ENCODE measurements around the gene ZMIZ1. TPM values are rescaled to one million over a fixed set of nuclear protein-coding genes. Genes with fewer than 3 reads are reported as not detected.

The ZMIZ1 gene
- total RNA-seq, 1 experiment from 2014 or later: 34.2 TPM

- no peak overlapping the region for H3K27ac ChIP-seq (ENCODE audit: low read length)
- intact Hi-C loops (cut with micrococcal nuclease; ENCODE audit: unreplicated experiment): no loop called here
- H3K9me3 ChIP-seq (ENCODE audit: control insufficient read depth, insufficient read depth, low read depth, low read length): no peaks in the 10 kb centered on the region
- no peaks in the 10 kb centered on the region for H3K27me3 ChIP-seq (ENCODE audit: control insufficient read depth, insufficient read depth, low read length)
- BruUV-seq (replicated peaks): no TSS peak
- ChIA-PET POLR2A (no interaction called here), CTCF (no interaction called here)
- DNase-seq (ENCODE audit: low read depth, low spot score) (no peak), ATAC-seq (no peak)
- no peak overlapping the region for H3K4me3 ChIP-seq (ENCODE audit: low read depth in 2 of 2, low read length in 2 of 2)
- in situ Hi-C loops (cut with HindIII; ENCODE audit: low pct_unique_long_range_greater_than_20kb, low sequenced_read_pairs): no loop called here
- no peaks in the 10 kb centered on the region for H3K36me3 ChIP-seq (ENCODE audit: control insufficient read depth, insufficient read depth, low read length)
- TF ChIP-seq SIN3A (IDR thresholded peaks at IDR 0.05; ENCODE audit: borderline replicate concordance, insufficient read depth, low read depth, low read length) (no peak), CTCF (IDR thresholded peaks at IDR 0.05) (no peak), POLR2AphosphoS5 (IDR thresholded peaks at IDR 0.05; ENCODE audit: low read depth, low read length) (no peak), TCF7L2 (IDR thresholded peaks at IDR 0.05; ENCODE audit: low read depth, low read length) (no peak), REST (IDR thresholded peaks at IDR 0.05; ENCODE audit: insufficient read depth in 1 of 2, low read depth in 2 of 2, low read length in 1 of 2) (no peak)
- no peaks in the 10 kb centered on the region for H3K4me1 ChIP-seq (ENCODE audit: control insufficient read depth, insufficient read depth, low read length)
Observed at GRCh38 chr10:79308016-79308415, 239.2 kb downstream of the ZMIZ1 start.

GRCh38 chr10:79308969-79309665, 240.4 kb downstream of the ZMIZ1 start:
- ChIA-PET CTCF (no interaction called here), POLR2A (no interaction called here)
- ATAC-seq: no peak
- Histone ChIP-seq H3K4me3 (ENCODE audit: low read depth in 2 of 2, low read length in 2 of 2) (no peak overlapping the region), H3K27ac (ENCODE audit: low read length) (no peak overlapping the region), H3K4me1 (ENCODE audit: control insufficient read depth, insufficient read depth, low read length) (no peaks in the 10 kb centered on the region), H3K36me3 (ENCODE audit: control insufficient read depth, insufficient read depth, low read length) (no peaks in the 10 kb centered on the region), H3K9me3 (ENCODE audit: control insufficient read depth, insufficient read depth, low read depth, low read length) (no peaks in the 10 kb centered on the region), H3K27me3 (ENCODE audit: control insufficient read depth, insufficient read depth, low read length) (no peaks in the 10 kb centered on the region)
- no TSS peak for BruUV-seq (replicated peaks)
- DNase-seq (ENCODE audit: low read depth, low spot score): no peak
- intact Hi-C loops (cut with micrococcal nuclease; ENCODE audit: unreplicated experiment): no loop called here
- no peak for TF ChIP-seq POLR2AphosphoS5 (IDR thresholded peaks at IDR 0.05; ENCODE audit: low read depth, low read length)
- in situ Hi-C loops (cut with HindIII; ENCODE audit: low pct_unique_long_range_greater_than_20kb, low sequenced_read_pairs): no loop called here

GRCh38 chr10:79310200-79310865, 241.6 kb downstream of the ZMIZ1 start:
- Histone ChIP-seq H3K36me3 (ENCODE audit: control insufficient read depth, insufficient read depth, low read length) (no peaks in the 10 kb centered on the region), H3K27me3 (ENCODE audit: control insufficient read depth, insufficient read depth, low read length) (no peaks in the 10 kb centered on the region), H3K4me3 (ENCODE audit: low read depth in 2 of 2, low read length in 2 of 2) (no peak overlapping the region), H3K4me1 (ENCODE audit: control insufficient read depth, insufficient read depth, low read length) (no peaks in the 10 kb centered on the region), H3K27ac (ENCODE audit: low read length) (no peak overlapping the region), H3K9me3 (ENCODE audit: control insufficient read depth, insufficient read depth, low read depth, low read length) (no peaks in the 10 kb centered on the region)
- no peak for DNase-seq (ENCODE audit: low read depth, low spot score)
- in situ Hi-C loops (cut with HindIII; ENCODE audit: low pct_unique_long_range_greater_than_20kb, low sequenced_read_pairs) (no loop called here), intact Hi-C loops (cut with micrococcal nuclease; ENCODE audit: unreplicated experiment) (no loop called here)
- no peak for ATAC-seq
- BruUV-seq (replicated peaks): no TSS peak
- ChIA-PET POLR2A (no interaction called here), CTCF (no interaction called here)
- TF ChIP-seq CTCF (IDR thresholded peaks at IDR 0.05) (no peak), REST (IDR thresholded peaks at IDR 0.05; ENCODE audit: insufficient read depth in 1 of 2, low read depth in 2 of 2, low read length in 1 of 2) (no peak), TCF7L2 (IDR thresholded peaks at IDR 0.05; ENCODE audit: low read depth, low read length) (no peak)
